MM.1S (cell line): Measurements from ENCODE around the gene GLUD1.
"Not testable (repeated sequence)": the region's sequence is repeated elsewhere in the genome, so short reads cannot be mapped to it uniquely, and the experiment has no call there.

ENCODE experiments used
- DNase-seq: peaks from one replicate; pipeline ENCODE4 v3.0.0-alpha.2; 2015
- H2AFZ ChIP-seq: fragments of 300-600 bp; sonication (generic); 2 replicates; pipeline ENCODE4 v1.6.0; 2016; ENCODE audit warnings: antibody characterized with exemption, low read length
- H3F3A ChIP-seq: fragments of 300-600 bp; sonication (generic); 2 replicates; pipeline ENCODE4 v1.6.1; 2016; ENCODE audit warnings: mild to moderate bottlenecking, antibody characterized with exemption, low read length, moderate library complexity, mixed read lengths; ENCODE audit not compliant: insufficient read depth
- H3K27ac ChIP-seq: fragments of 300-600 bp; sonication (generic); 2 replicates; pipeline ENCODE4 v1.5.1; 2016; ENCODE audit warnings: mild to moderate bottlenecking, low read length
- H3K27me3 ChIP-seq: fragments of 300-600 bp; sonication (generic); replicated peaks from 2 replicates; pipeline ENCODE4 v1.6.0; 2016; ENCODE audit warnings: low read length; ENCODE audit not compliant: insufficient read depth
- H3K36me3 ChIP-seq: fragments of 300-600 bp; sonication (generic); replicated peaks from 2 replicates; pipeline ENCODE4 v1.6.1; 2016; ENCODE audit warnings: mild to moderate bottlenecking, low read length, mixed read lengths; ENCODE audit not compliant: insufficient read depth
- H3K4me1 ChIP-seq: fragments of 300-600 bp; sonication (generic); 2 replicates; pipeline ENCODE4 v1.6.1; 2016; ENCODE audit warnings: low read length, mixed read lengths
- H3K4me2 ChIP-seq: fragments of 300-600 bp; sonication (generic); 2 replicates; pipeline ENCODE4 v1.6.0; 2016; ENCODE audit warnings: low read depth, low read length
- H3K4me3 ChIP-seq: fragments of 300-600 bp; sonication (generic); 2 replicates; pipeline ENCODE4 v1.5.1; 2016; ENCODE audit warnings: low read length, mixed read lengths
- H3K79me2 ChIP-seq: fragments of 300-600 bp; sonication (generic); 2 replicates; pipeline ENCODE4 v1.6.1; 2016; ENCODE audit warnings: mixed run types, low read length, mixed read lengths
- H3K9ac ChIP-seq: fragments of 300-600 bp; sonication (generic); 2 replicates; pipeline ENCODE4 v1.6.1; 2016; ENCODE audit warnings: low read length, mixed read lengths
- H3K9me2 ChIP-seq: fragments of 300-600 bp; sonication (generic); replicated peaks from 2 replicates; pipeline ENCODE4 v1.6.1; 2016; ENCODE audit warnings: mild to moderate bottlenecking, low read length, mixed read lengths; ENCODE audit not compliant: insufficient read depth
- H3K9me3 ChIP-seq: fragments of 300-600 bp; sonication (generic); replicated peaks from 2 replicates; pipeline ENCODE4 v1.6.1; 2016; ENCODE audit warnings: mild to moderate bottlenecking, low read length, mixed read lengths; ENCODE audit not compliant: insufficient read depth
- H4K20me1 ChIP-seq: fragments of 300-600 bp; sonication (generic); 2 replicates; pipeline ENCODE4 v1.6.1; 2016; ENCODE audit warnings: mild to moderate bottlenecking, low read length, moderate library complexity, mixed read lengths; ENCODE audit not compliant: insufficient read depth
- CTCF ChIP-seq: fragments of 300-600 bp; sonication (generic); IDR thresholded peaks from 2 replicates; pipeline ENCODE4 v1.5.1; 2016; ENCODE audit warnings: antibody characterized with exemption, low read length, mixed read lengths
- EZH2 ChIP-seq: fragments of 300-600 bp; sonication (generic); optimal IDR thresholded peaks from 2 replicates; pipeline ENCODE3; 2017; ENCODE audit warnings: low read depth, mild to moderate bottlenecking, antibody characterized with exemption, low read length, mixed read lengths
- EZH2phosphoT487 ChIP-seq: fragments of 300-600 bp; sonication (generic); IDR thresholded peaks from 2 replicates; pipeline ENCODE4 v1.6.1; 2018; ENCODE audit warnings: antibody characterized with exemption, low read length

Gene GLUD1

GRCh38 chr10:87030912-87031635, 63.6 kb downstream of the GLUD1 start:
- no peaks in the 10 kb centered on the region for H3F3A ChIP-seq
- no peak overlapping the region for H3K4me2 ChIP-seq
- no peak for DNase-seq
- no peaks in the 10 kb centered on the region for H3K4me1 ChIP-seq
- H3K9ac ChIP-seq, result no peak overlapping the region
- no peaks in the 10 kb centered on the region for H4K20me1 ChIP-seq
- no peak overlapping the region for H3K27ac ChIP-seq
- H2AFZ ChIP-seq, result no peak overlapping the region
- H3K4me3 ChIP-seq, result no peak overlapping the region
- H3K9me3 ChIP-seq, result no peaks in the 10 kb centered on the region
- no peaks in the 10 kb centered on the region for H3K9me2 ChIP-seq
- no peaks in the 10 kb centered on the region for H3K36me3 ChIP-seq
- no peaks in the 10 kb centered on the region for H3K27me3 ChIP-seq
- TF ChIP-seq EZH2 (no peak), CTCF (no peak), EZH2phosphoT487 (no peak)
- no peaks in the 10 kb centered on the region for H3K79me2 ChIP-seq

DNA sequence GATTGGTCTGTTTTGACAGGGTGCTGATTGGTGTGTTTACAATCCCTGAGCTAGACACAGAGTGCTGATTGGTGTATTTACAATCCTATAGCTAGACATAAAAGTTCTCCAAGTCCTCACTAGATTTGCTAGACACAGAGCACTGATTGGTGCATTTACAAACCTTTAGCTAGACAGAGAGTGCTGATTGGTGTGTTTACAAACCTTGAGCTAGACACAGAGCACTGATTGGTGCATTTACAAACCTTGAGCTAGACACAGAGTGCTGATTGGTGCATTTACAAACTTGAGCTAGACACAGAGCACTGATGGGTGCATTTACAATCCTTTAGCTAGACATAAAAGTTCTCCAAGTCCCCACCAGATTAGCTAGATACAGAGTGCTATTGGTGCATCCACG, 64.2 kb downstream of the GLUD1 start:
- not testable (repeated sequence) for H3K4me2 ChIP-seq, H3K27me3 ChIP-seq

DNA sequence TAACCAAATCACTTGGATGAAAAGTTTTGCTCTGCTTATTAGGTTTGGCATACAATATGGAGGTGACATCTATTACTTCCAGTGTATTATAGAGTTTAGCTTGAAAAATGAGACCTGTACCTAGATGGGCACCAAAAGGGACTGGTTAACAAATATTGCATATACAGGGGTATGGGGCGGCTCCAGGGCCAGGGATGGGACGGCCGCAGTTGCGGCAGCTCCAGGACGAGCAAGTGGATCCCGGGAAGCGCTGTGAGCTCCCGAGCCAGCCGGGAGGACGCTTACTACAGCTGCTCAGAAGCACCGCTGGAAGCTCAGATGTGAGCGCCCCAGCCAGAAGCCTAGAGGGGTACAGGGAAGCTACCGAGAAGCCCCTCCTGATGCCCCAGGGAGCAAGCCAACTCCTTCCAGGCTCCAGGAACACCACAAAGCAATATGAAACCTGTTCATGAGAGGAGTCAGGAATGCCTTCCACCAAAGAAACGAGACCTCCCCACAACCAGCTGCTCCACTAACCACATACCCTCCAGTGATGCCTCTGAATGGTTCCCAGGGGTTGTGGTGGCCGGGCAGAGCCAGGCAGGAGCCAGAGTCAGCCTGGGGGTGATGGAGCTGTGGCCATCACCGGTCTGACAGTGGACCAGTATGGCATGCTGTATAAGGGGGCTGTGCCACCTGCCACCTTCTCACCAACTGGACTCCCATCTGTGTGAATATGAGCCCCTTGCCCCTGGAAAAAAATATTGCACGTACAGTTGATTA, 67.7 kb downstream of the GLUD1 start:
- H3K9me2 ChIP-seq, H3K4me2 ChIP-seq, H3K79me2 ChIP-seq, DNase-seq, H3K4me3 ChIP-seq, H3K27me3 ChIP-seq, H3K9me3 ChIP-seq, H3K4me1 ChIP-seq, H3K27ac ChIP-seq, H4K20me1 ChIP-seq, H3K36me3 ChIP-seq, H2AFZ ChIP-seq, H3F3A ChIP-seq, H3K9ac ChIP-seq: not testable (repeated sequence)

More for the DNA sequence above, 64.2 kb downstream of the GLUD1 start:
- not testable (repeated sequence) for H3K9ac ChIP-seq, DNase-seq, H3K36me3 ChIP-seq, H2AFZ ChIP-seq, H3F3A ChIP-seq, H3K9me3 ChIP-seq, H3K79me2 ChIP-seq, H3K9me2 ChIP-seq, H3K4me1 ChIP-seq, H3K27ac ChIP-seq, H4K20me1 ChIP-seq, H3K4me3 ChIP-seq

GRCh38 chr10:87025285-87025958, 69.2 kb downstream of the GLUD1 start:
- not testable (repeated sequence) for H4K20me1 ChIP-seq, H2AFZ ChIP-seq, H3K36me3 ChIP-seq, H3K79me2 ChIP-seq, H3K9me3 ChIP-seq, H3K4me1 ChIP-seq, H3K4me3 ChIP-seq, H3F3A ChIP-seq, H3K9me2 ChIP-seq, H3K27ac ChIP-seq, H3K9ac ChIP-seq, H3K27me3 ChIP-seq, H3K4me2 ChIP-seq, DNase-seq

GRCh38 chr10:87020056-87020455, 74.6 kb downstream of the GLUD1 start, which contains the start of gene FAM25A:
Gene FAM25A (plus strand): TSS chr10:87020294. CDS start chr10:87020325, 31 bp downstream.
- not testable (repeated sequence) for H3K4me3 ChIP-seq, H3K79me2 ChIP-seq, H3K4me1 ChIP-seq, H3K36me3 ChIP-seq, H3F3A ChIP-seq, H3K9ac ChIP-seq, DNase-seq, H3K27me3 ChIP-seq, H3K9me3 ChIP-seq, H4K20me1 ChIP-seq, H3K9me2 ChIP-seq, H2AFZ ChIP-seq, H3K27ac ChIP-seq, H3K4me2 ChIP-seq

DNA sequence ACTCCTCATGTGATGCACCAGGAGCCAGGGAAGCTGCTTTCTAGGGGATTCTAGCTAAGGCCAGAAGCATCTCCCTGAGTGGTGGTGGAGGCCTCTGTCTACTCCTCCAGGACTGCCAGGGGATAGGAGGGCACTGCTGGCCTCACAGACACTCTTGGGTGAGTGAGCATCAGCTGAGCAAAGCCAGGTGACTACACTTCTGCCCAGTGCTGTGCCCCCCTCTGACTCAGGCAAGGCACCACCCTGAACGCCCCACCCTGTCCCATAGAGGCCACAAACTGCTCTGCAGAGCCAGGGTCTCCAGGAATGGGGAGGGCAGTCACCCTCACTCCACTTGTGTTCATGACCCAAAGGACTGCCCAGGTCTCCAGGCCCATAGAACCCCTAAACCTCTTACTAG, 75.1 kb downstream of the GLUD1 start:
- not testable (repeated sequence) for H3K27me3 ChIP-seq, DNase-seq, H3K27ac ChIP-seq, H4K20me1 ChIP-seq, H3K4me1 ChIP-seq, H3K36me3 ChIP-seq, H3K9ac ChIP-seq, H3K4me3 ChIP-seq, H3K79me2 ChIP-seq, H3K9me2 ChIP-seq, H2AFZ ChIP-seq, H3K9me3 ChIP-seq, H3F3A ChIP-seq, H3K4me2 ChIP-seq
